Panc1 (cell line): ENCODE results near the gene ZFP28. TPM values are rescaled to one million over a fixed set of nuclear protein-coding genes. Genes with fewer than 3 reads are reported as not detected.

ENCODE experiments used
- ATAC-seq: fragments of 200-7000 bp; cut with Tn5 transposase; 2 replicates; pipeline ENCODE4 v1.9.1; 2020; ENCODE audit warnings: mild to moderate bottlenecking, moderate library complexity
- BruUV-seq: library from RNA; stranded (reverse); fragments of 400-500 nt; replicated peaks from 2 replicates; lab custom pipeline; 2021; lab: Mats Ljungman, UMichigan
- CTCF ChIA-PET: fragments of 300-600 bp; sonication (Branson Sonifier 250); formaldehyde crosslinking; loops from one replicate; lab custom pipeline; 2022; ENCODE audit warnings: antibody characterized with exemption; lab: Charles Lee
- POLR2A ChIA-PET: fragments of 300-600 bp; sonication (Branson Sonifier 250); formaldehyde crosslinking; loops from one replicate; lab custom pipeline; 2022; ENCODE audit warnings: antibody characterized with exemption; lab: Charles Lee
- DNase-seq: peaks from one replicate; pipeline ENCODE4 v3.0.0-alpha.2; 2010; ENCODE audit warnings: low read depth, low spot score
- H3K27ac ChIP-seq: 2 replicates; pipeline ENCODE4 v1.5.1; 2011; ENCODE audit warnings: mild to moderate bottlenecking, low read length, inconsistent platforms
- H3K27me3 ChIP-seq: fragments of 200-500 bp; sonication (Bioruptor generic); 2 replicates; pipeline ENCODE4 v1.6.0; 2014; ENCODE audit warnings: low read length, inconsistent platforms; ENCODE audit not compliant: control insufficient read depth, insufficient read depth
- H3K36me3 ChIP-seq: fragments of 200-500 bp; sonication (Bioruptor generic); 2 replicates; pipeline ENCODE4 v1.5.1; 2014; ENCODE audit warnings: inconsistent platforms, mild to moderate bottlenecking, low read length, moderate library complexity; ENCODE audit not compliant: control insufficient read depth, insufficient read depth
- H3K4me1 ChIP-seq: 2 replicates; pipeline ENCODE4 v1.5.1; 2011; ENCODE audit warnings: inconsistent platforms, mild to moderate bottlenecking, low read length, moderate library complexity; ENCODE audit not compliant: control insufficient read depth, insufficient read depth
- H3K4me3 ChIP-seq, 2 experiments: 2 replicates each; pipeline ENCODE4 v1.5.1; 2011 to 2012; ENCODE audit warnings: low read depth in 2 of 2, low read length in 2 of 2, mild to moderate bottlenecking in 2 of 2, inconsistent platforms in 1 of 2, moderate library complexity in 1 of 2
- H3K9me3 ChIP-seq: fragments of 200-500 bp; sonication (Bioruptor generic); 2 replicates; pipeline ENCODE4 v1.5.1; 2014; ENCODE audit warnings: low read depth, mild to moderate bottlenecking, inconsistent platforms, low read length, moderate library complexity; ENCODE audit not compliant: control insufficient read depth, insufficient read depth
- POLR2AphosphoS5 ChIP-seq: IDR thresholded peaks from 2 replicates; pipeline ENCODE4 v1.6.1; 2012; ENCODE audit warnings: mild to moderate bottlenecking, low read depth, low read length, moderate library complexity
- REST ChIP-seq, 2 experiments: IDR thresholded peaks; 2 replicates each; pipeline ENCODE4 v1.6.1; 2011 to 2012; ENCODE audit warnings: low read depth in 2 of 2, control low read depth in 1 of 2, low read length in 1 of 2, mild to moderate bottlenecking in 1 of 2, moderate library complexity in 1 of 2; ENCODE audit not compliant: insufficient read depth in 1 of 2
- SIN3A ChIP-seq: IDR thresholded peaks from 2 replicates; pipeline ENCODE4 v1.6.1; 2012; ENCODE audit warnings: low read depth, mild to moderate bottlenecking, low read length, moderate library complexity, borderline replicate concordance; ENCODE audit not compliant: insufficient read depth
- TCF7L2 ChIP-seq: IDR thresholded peaks from 2 replicates; pipeline ENCODE4 v1.6.1; 2011; ENCODE audit warnings: mild to moderate bottlenecking, low read depth, low read length, inconsistent platforms
- in situ Hi-C: cut with HindIII; loops from 2 replicates; pipeline ENCODE4 v1.10.0; 2016; ENCODE audit warnings: low sequenced_read_pairs, low pct_unique_long_range_greater_than_20kb
- intact Hi-C: fragments of 100-400 bp; cut with micrococcal nuclease; formaldehyde crosslinking; loops from one replicate; pipeline ENCODE4 v1.10.0; 2022; ENCODE audit not compliant: unreplicated experiment
- total RNA-seq: library from RNA; stranded (reverse); gene quantifications from one replicate; pipeline ENCODE4 v1.2.1, GENCODE V29; 2021; ENCODE audit not compliant: unreplicated experiment
- TF ChIP-seq, protein P1 (sequence below): fragments of 450-650 bp; IDR thresholded peaks from 2 replicates; pipeline ENCODE4 v1.5.1; 2017; ENCODE audit warnings: mild to moderate bottlenecking

The ZFP28 gene
- total RNA-seq, 1 experiment from 2014 or later: not detected

DNA sequence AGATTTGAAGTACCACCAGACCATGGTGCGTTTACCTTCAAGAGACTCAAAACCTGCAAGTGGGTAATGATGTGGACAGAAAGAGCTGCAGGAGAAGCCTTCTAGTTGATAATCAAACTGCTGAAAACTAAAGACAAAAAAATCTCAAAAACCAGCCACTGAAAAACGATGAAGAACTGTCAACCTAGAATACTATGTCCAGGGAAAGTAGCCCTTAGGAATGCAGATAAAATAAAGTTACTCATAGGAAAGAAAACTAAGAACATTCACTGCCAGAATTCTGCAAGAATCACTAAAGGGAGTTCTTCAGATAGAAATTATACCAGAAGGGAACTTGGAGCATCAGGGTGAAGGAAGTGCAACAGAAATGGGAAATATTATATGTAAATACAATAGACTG, 33.8 kb downstream of the ZFP28 start:
- BruUV-seq: no TSS peak
- Histone ChIP-seq H3K4me1 (no peaks in the 10 kb centered on the region), H3K4me3 (no peak overlapping the region), H3K9me3 (peaks cover 61% of the 10 kb centered on the region), H3K27me3 (no peaks in the 10 kb centered on the region), H3K27ac (no peak overlapping the region), H3K36me3 (no peaks in the 10 kb centered on the region)
- intact Hi-C loops: no loop called here
- TF ChIP-seq SIN3A (no peak), POLR2AphosphoS5 (no peak), REST (IDR thresholded peaks at IDR 0.05; ENCODE audit: insufficient read depth in 1 of 2, low read depth in 2 of 2, low read length in 1 of 2) (no peak), TCF7L2 (no peak)
- TF ChIP-seq, protein P1, sequence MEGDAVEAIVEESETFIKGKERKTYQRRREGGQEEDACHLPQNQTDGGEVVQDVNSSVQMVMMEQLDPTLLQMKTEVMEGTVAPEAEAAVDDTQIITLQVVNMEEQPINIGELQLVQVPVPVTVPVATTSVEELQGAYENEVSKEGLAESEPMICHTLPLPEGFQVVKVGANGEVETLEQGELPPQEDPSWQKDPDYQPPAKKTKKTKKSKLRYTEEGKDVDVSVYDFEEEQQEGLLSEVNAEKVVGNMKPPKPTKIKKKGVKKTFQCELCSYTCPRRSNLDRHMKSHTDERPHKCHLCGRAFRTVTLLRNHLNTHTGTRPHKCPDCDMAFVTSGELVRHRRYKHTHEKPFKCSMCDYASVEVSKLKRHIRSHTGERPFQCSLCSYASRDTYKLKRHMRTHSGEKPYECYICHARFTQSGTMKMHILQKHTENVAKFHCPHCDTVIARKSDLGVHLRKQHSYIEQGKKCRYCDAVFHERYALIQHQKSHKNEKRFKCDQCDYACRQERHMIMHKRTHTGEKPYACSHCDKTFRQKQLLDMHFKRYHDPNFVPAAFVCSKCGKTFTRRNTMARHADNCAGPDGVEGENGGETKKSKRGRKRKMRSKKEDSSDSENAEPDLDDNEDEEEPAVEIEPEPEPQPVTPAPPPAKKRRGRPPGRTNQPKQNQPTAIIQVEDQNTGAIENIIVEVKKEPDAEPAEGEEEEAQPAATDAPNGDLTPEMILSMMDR: no peak
- CTCF ChIA-PET: no interaction called here
- ATAC-seq (no peak), DNase-seq (no peak)
- in situ Hi-C loops: no loop called here
- POLR2A ChIA-PET: no interaction called here

GRCh38 chr19:56573914-56574313, 35.2 kb downstream of the ZFP28 start:
- Histone ChIP-seq H3K27ac (no peak overlapping the region), H3K4me3 (no peak overlapping the region), H3K4me1 (no peaks in the 10 kb centered on the region), H3K9me3 (peaks cover 62% of the 10 kb centered on the region), H3K27me3 (no peaks in the 10 kb centered on the region), H3K36me3 (no peaks in the 10 kb centered on the region)
- DNase-seq: no peak
- in situ Hi-C loops (no loop called here), intact Hi-C loops (no loop called here)
- ChIA-PET CTCF (no interaction called here), POLR2A (no interaction called here)
- BruUV-seq: no TSS peak
- ATAC-seq: no peak
- TF ChIP-seq POLR2AphosphoS5 (no peak), SIN3A (no peak), REST (IDR thresholded peaks at IDR 0.05; ENCODE audit: insufficient read depth in 1 of 2, low read depth in 2 of 2, low read length in 1 of 2) (no peak), TCF7L2 (no peak)
- TF ChIP-seq, protein P1: no peak
